GM10266 (cell line): ENCODE data around the gene CMC2.

Source experiments
- DNase-seq: peaks from one replicate; pipeline ENCODE4 v3.0.0; 2012; ENCODE audit errors: extremely low spot score
- CTCF ChIP-seq: IDR thresholded peaks from 2 replicates; pipeline ENCODE4 v1.5.1; 2012; ENCODE audit warnings: mild to moderate bottlenecking, low read depth; ENCODE audit not compliant: control insufficient read depth, insufficient read depth; ENCODE audit errors: missing control alignments

CMC2 gene

GRCh38 chr16:81006813-81007695, at the start of gene CMC2, which contains the start of gene CENPN:
TSS of gene CMC2 (minus strand) at chr16:81006885. CDS start at chr16:80997394, 9,491 bp downstream.
TSS of gene CENPN (plus strand) at chr16:81007214. CDS start at chr16:81011940, 4,726 bp downstream.
- TF ChIP-seq CTCF: no peak
- DNase-seq: peak; percentile 90

- no peak for DNase-seq
- no peak for TF ChIP-seq CTCF
Measured at GRCh38 chr16:81053761-81054160, 47.1 kb upstream of the CMC2 start.

GRCh38 chr16:81042821-81043220, 36.1 kb upstream of the CMC2 start:
- no peak for TF ChIP-seq CTCF
- no peak for DNase-seq

- no peak for TF ChIP-seq CTCF
- DNase-seq: no peak
Measured at GRCh38 chr16:81041696-81042095, 35.0 kb upstream of the CMC2 start.

GRCh38 chr16:81040842-81041241, 34.2 kb upstream of the CMC2 start:
- DNase-seq: no peak
- no peak for TF ChIP-seq CTCF

GRCh38 chr16:81040131-81040530, 33.4 kb upstream of the CMC2 start:
- no peak for DNase-seq
- TF ChIP-seq CTCF: no peak

- TF ChIP-seq CTCF: no peak
- peak; percentile 19 for DNase-seq
Measured at GRCh38 chr16:81036751-81037350, 30.2 kb upstream of the CMC2 start.
